Fibroblast of skin of left quadriceps (primary cell): ENCODE measurements around the gene ZNF100.
"Not testable (repeated sequence)": the region's sequence is repeated elsewhere in the genome, so short reads cannot be mapped to it uniquely, and the experiment has no call there.

Source experiments
- DNase-seq, 2 experiments: peaks; one replicate each; pipeline ENCODE4 v3.0.0-alpha.2; 2013; ENCODE audit warnings: low read depth in 2 of 2

The ZNF100 gene

DNA sequence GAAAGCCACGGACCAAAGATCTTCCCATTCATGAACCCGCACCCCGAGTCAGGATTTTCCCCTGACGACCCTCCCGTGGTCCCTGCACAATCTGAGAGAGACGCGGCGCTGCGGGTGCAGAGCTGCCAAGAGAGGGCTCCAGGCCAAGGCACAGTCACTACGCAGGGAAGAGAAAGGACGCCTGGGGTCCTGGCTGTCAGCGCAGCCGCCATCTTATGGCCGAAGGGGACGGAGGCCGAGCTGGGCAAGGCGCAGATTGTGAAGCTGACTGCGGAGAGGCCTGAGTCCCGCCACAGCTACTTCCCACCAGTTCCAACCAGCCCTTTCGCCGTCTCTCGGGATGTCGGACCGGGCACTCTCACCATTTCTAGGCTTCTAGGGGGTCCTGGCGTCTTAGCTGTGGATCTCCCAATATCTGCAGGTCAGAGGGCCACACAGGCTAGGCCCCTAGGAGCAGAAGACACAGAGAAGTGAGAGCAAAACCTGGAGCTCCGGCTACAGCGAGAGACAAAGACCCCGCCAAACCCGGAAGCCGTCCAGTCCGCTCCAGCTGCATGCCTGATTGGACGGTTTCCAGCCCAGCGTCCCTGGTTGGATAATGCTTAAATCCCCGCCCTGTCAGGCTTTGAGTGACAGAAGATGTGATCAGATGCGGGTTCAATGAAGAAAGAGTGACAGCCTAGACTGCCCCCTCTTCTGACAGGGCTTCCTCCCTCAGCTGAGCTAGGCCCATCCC lies at the start of gene ZNF100:
Gene ZNF100 (minus strand): TSS at position 515 of the 736 bp plus-strand sequence. CDS start 150 bp downstream, at position 365.
- DNase-seq = peak; percentile 83

DNA sequence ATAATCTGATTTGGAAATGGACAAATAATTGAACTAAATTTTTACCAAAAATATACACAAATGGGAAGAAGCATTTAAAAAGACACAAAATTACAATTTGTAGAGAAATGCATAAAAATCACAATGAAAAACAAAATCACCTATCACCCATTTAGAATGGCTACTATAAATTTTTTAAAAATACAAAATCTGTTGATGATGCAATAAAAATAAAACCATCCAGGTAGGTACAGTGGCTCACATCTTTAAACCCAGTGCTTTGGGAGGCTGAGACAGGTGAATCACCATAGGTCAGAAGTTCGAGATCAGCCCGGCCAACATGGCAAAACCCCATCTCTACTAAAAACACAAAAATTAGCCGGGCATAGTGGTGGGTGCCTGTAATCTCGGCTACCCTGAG lies 45.1 kb upstream of the ZNF100 start:
- no peak for DNase-seq

DNA sequence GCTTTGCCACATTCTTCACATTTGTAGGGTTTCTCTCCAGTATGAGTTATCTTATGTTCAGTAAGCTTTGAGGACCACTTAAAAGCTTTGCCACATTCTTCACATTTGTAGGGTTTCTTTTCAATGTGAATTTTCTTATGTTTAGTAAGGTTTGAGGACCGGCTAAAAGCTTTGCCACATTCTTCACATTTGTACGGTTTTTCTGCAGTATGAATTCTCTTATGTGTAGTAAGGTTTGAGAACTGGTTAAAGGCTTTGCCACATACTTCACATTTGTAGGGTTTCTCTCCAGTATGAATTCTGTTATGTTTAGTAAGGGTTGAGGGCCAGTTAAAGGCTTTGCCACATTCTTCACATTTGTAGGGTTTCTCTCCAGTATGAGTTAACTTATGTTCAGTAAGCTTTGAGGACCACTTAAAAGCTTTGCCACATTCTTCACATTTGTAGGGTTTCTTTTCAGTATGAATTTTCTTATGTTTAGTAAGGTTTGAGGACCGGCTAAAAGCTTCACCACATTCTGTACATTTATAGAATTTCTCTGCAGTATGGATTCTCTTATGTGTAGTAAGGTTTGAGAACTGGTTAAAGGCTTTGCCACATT lies 41.1 kb upstream of the ZNF100 start:
- not testable (repeated sequence) for DNase-seq

DNA sequence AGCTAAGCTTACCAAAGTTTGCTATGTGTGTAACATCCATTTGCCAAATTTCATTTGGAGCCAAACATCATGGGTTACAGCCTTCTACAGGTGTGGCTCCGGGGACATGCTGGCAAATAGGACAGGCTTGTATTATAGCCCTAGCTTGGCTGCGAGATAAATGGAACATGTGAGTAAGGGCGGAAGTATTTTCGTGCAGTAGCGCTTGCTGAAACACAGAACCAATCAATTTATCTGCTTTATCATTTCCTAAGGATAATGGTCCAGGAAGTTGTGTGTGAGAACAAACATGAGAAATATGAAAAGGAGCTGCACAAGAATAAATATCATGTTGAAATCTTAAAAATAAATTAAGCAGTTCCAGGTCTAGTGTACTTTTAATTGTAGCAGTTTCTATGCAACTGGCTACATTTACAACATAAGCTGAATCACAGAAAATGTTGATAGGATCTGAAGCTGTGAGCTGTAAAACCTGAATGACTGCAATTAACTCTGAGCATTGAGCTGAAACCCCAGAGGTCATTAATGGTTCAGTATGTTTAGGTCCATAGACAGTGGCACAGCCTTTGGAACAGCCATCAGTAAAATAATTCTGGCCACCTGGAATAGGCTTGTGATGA lies 22.2 kb upstream of the ZNF100 start:
- no peak for DNase-seq

DNA sequence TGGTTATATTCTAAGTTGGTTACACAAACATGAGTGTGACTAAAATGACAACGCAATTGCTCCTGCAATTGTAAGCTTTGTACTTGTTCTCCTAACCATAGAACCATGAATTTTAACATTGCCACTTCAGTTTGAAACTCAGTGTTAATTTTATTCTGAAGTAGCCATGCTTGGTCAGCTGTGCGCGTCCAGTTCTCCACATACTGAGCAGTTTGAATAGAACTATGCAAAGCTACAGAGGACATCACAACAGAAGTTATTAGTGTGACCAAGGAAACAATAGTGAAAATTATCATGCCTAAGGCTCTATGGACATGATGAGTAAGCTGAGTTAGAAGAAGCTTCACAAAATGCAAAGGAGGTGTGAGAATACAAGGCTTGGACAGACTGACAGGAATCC lies 19.6 kb upstream of the ZNF100 start:
- no peak for DNase-seq

DNA sequence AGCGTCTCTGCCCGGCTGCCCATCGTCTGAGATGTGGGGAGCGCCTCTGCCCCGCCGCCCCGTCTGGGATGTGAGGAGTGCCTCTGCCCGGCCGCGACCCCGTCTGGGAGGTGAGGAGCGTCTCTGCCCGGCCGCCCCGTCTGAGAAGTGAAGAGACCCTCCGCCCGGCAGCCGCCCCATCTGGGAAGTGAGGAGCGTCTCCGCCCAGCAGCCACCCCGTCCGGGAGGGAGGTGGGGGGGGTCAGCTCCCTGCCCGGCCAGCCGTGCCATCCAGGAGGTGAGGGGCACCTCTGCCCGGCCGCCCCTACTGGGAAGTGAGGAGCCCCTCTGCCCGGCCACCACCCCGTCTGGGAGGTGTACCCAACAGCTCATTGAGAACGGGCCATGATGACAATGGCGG lies 8.4 kb upstream of the ZNF100 start:
- not testable (repeated sequence) for DNase-seq

DNA sequence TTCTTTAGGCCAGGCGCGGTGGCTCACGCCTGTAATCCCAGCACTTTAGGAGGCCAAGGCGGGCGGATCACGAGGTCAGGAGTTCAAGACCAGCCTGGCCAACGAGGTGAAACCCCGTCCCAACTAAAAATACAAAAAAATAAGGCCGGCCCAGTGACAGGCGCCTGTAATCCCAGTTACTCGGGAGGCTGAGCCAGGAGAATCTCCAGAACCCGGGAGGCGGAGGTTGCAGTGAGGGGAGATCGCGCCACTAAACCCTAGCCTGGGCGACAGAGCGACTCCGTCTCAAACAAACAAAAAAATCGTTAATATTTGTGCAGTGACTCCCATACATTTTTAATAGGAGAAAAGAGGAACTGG lies 694 bp downstream of the ZNF100 start:
- DNase-seq = not testable (repeated sequence)

DNA sequence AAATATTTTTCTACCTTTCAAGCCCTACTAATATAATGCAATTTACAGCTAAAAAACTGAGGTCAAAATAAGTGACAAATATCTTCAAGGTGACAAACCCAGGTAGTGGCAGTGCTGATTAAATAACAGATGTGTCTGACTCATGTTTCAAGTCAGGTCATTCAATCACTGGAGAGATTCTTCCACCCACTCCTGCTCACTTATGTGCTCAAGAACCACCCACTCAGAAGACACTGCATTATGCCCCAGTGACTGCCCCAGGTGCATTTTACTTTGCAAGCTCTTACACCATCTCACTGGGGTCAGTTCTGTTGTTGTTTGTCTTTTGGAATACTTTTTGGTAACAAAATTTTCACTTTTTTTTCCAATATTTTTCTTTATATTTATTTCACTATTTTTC lies 2.2 kb downstream of the ZNF100 start:
- no peak for DNase-seq

DNA sequence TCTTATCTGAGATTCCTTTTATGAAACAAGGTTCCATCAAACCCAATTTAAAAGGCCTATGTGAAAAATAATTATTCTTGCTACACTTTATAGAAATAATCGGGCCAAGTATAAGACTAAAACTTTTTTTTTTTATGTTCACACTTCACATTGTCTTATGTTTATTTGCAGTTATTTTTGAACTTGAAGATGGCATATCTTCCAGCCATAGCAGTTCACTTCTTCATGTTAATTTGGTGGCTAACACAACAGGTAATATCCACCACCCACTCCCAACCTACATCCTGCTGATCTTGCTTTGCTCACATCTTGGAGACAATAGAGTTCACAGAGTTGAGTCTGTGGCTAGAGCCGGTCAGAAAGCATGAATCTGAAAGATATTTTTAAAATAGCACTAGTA lies 5.8 kb downstream of the ZNF100 start:
- DNase-seq = not testable (repeated sequence)

DNA sequence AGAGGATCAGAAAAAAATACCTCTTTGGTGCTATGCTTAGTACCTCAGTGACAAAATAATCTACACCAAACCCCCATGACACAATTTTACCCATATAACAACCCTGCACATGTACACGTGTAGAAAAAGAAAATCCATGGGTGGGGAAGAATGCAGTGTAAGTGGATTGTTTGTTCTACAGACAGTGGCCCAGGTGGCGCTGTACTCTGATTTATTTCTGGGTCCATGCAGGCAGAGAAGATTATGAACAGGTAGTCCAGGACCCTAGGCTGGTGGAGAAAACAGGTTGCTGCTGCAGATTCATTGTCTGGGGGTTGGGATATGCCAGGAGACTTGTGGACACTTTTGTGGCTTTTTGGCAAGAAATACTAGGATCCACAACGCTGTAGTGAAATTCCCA lies 9.1 kb downstream of the ZNF100 start:
- no peak for DNase-seq

GRCh38 chr19:21755555-21755954 lies 11.8 kb downstream of the ZNF100 start:
- DNase-seq = not testable (repeated sequence)

- DNase-seq = no peak
These were observed 16.0 kb downstream of the ZNF100 start for GRCh38 chr19:21751384-21751783.

DNA sequence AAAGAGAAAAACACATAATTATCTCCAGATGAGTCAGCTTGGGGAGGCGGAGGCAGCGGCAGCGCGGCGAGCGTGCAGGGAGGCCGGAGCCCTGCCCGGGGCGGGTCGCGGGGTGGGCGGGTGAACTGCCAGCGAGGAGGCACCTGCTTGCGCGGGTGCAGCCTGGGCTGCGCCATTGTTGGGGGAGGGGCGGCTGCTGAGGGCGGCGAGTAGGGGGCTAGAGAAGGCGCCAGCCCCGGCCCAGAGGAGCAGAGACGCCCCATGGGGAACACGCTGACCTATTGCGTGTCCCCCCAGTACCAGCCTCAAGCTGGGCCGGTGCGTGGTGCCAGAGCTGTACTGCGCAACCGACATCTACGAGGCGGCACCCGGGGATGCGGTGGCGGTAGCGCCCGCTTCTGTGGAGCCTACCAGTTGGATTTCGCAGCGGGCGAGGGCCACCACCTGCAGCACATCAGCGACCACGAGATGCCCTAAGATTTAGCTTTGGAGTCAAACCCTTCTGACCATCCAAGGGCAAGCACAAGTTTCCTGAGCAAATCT lies 16.7 kb downstream of the ZNF100 start:
- no peak for DNase-seq

- DNase-seq = no peak
These were observed 18.3 kb downstream of the ZNF100 start for GRCh38 chr19:21749090-21749489.

DNA sequence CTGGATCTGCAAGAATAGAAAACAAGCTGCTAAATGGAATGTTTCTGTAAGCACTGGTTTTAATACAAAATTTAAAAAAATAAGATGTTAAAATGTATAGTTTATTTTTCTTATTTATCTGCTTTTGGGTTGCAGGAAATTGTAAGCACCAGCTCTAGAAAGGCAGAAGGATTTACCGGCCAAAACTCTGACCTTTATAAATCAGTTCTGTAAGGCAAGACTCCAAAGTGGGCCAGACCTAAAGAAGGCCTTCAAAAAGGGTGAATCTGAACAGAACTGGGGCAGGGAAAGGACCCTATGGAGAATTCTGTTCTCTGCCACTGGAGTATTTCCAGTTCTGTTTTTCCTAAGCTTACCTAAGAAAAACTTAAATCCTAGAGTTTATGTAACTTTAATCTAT lies 19.3 kb downstream of the ZNF100 start:
- no peak for DNase-seq

DNA sequence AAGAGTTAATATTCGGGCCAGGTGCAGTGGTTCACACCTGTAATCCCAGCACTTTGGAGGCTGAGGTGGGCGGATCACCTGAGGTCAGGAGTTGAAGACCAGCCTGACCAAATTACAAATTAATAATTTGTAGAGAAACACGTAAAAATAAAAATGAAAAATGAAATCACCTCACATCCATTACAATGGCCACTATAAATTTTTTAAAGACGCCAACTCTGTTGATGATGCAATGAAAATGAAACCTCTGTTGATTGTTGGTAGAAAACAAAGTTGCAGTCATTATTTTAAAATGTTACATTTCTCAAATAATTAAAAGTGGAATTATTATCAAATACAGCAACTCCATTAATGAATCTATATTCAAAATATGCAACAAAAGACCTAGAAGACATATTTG lies 26.8 kb downstream of the ZNF100 start:
- no peak for DNase-seq

DNA sequence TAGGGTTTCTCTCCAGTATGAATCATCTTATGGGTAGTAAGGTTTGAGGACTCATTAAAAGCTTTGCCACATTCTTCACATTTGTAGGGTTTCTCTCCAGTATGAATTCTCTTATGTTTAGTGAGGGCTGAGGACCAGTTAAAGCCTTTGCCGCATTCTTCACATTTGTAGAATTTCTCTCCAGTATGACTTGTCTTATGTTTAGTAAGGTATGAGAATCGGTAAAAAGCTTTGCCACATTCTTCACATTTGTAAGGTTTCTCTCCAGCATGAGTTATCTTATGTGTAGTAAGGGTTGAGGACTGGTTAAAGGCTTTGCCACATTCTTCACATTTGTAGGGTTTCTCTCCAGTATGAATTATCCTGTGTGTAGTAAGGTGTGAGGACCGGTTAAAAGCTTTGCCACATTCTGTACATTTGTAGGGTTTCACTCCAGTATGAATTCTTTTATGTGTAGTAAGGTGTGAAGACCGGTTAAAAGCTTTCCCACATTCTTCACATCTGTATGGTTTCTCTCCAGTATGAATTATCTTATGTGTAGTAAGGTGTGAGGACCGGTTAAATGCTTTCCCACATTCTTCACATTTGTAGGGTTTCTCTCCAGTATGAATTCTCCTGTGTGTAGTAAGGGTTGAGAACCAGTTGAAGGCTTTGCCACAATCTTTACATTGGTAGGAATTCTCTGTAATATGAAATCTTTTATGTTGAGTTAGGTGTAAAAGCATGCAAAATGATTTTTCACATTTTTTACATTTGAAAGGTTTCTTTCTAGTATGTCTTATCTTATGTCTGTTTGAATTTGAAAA lies 40.2 kb downstream of the ZNF100 start:
- DNase-seq = not testable (repeated sequence)

GRCh38 chr19:21713761-21714160 lies 53.6 kb downstream of the ZNF100 start:
- no peak for DNase-seq

- DNase-seq = no peak
These were observed 57.9 kb downstream of the ZNF100 start for GRCh38 chr19:21709464-21709863.

DNA sequence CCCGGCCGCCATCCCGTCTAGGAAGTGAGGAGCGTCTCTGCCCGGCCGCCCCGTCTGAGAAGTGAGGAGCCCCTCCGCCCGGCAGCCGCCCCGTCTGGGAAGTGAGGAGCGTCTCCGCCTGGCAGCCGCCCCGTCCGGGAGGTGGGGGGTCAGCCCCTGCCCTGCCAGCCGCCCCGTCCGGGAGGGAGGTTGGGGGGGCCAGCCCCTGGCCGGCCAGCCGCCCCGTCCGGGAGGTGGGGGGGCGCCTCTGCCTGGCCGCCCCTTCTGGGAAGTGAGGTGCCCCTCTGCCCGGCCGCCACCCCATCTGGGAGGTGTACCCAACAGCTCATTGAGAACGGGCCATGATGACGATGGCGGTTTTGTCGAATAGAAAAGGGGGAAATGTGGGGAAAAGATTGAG lies 59.5 kb downstream of the ZNF100 start:
- not testable (repeated sequence) for DNase-seq

GRCh38 chr19:21707065-21707464 lies 60.3 kb downstream of the ZNF100 start:
- DNase-seq = no peak

DNA sequence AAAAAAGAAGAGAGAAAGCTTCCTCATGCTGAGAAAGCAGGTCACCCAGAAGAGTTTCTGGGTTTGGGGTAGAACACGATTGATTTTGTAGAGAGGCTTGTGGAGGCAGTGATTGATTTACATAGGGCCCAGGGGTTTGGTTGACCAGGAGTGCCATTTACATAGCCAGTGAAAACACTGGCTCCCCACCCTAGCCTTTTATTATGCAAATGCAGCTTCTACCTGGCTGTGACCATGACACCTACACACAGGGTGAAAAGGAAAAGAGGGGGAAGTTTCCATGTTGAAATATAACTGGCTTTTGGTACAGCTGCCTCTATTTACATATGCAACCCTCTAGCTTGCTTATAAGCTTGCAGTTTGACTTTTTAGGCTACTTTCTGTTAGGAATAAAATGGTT lies 62.0 kb downstream of the ZNF100 start:
- DNase-seq = no peak
